CD4-positive, alpha-beta T cell treated with Interleukin-17A for 4 hours (primary cell): ENCODE data around the gene HACD2.
A peak's percentile ranks its signal among the peaks of the same experiment; 100 is the strongest.
"Not testable (repeated sequence)": the region's sequence is repeated elsewhere in the genome, so short reads cannot be mapped to it uniquely, and the experiment has no call there.

Experiments
- DNase-seq: peaks from one replicate; pipeline ENCODE4 v3.0.0-alpha.2; 2020; ENCODE audit warnings: mixed read lengths

Gene HACD2

GRCh38 chr3:123610331-123610730 is 25.5 kb upstream of the HACD2 start:
- DNase-seq: no peak

GRCh38 chr3:123609063-123609462 is 24.2 kb upstream of the HACD2 start:
- DNase-seq: no peak

GRCh38 chr3:123608263-123608937 is 23.5 kb upstream of the HACD2 start:
- no peak for DNase-seq

- DNase-seq: no peak
Measured at GRCh38 chr3:123606527-123606926, 21.7 kb upstream of the HACD2 start.

GRCh38 chr3:123605789-123606234 is 21.0 kb upstream of the HACD2 start:
- no peak for DNase-seq

- not testable (repeated sequence) for DNase-seq
Measured at GRCh38 chr3:123603153-123603552, 18.3 kb upstream of the HACD2 start.

- no peak for DNase-seq
Measured at GRCh38 chr3:123602325-123602724, 17.5 kb upstream of the HACD2 start.

- not testable (repeated sequence) for DNase-seq
Measured at GRCh38 chr3:123600863-123601262, 16.0 kb upstream of the HACD2 start.

- DNase-seq: no peak
Measured at GRCh38 chr3:123597561-123597960, 12.7 kb upstream of the HACD2 start.

GRCh38 chr3:123595396-123596180 is 10.7 kb upstream of the HACD2 start:
- DNase-seq: no peak

GRCh38 chr3:123593381-123593780 is 8.5 kb upstream of the HACD2 start:
- DNase-seq: no peak

GRCh38 chr3:123590685-123591450 is 6.0 kb upstream of the HACD2 start:
- DNase-seq: no peak

- DNase-seq: no peak
Measured at GRCh38 chr3:123587401-123587800, 2.5 kb upstream of the HACD2 start.

- no peak for DNase-seq
Measured at GRCh38 chr3:123586968-123587367, 2.1 kb upstream of the HACD2 start.

- peak; percentile 38 for DNase-seq
Measured at GRCh38 chr3:123586131-123586530, 1.3 kb upstream of the HACD2 start.

GRCh38 chr3:123584284-123584987 is 417 bp downstream of the HACD2 start:
- no peak for DNase-seq

GRCh38 chr3:123583561-123583960 is 1.3 kb downstream of the HACD2 start:
- DNase-seq: no peak

GRCh38 chr3:123582315-123582714 is 2.5 kb downstream of the HACD2 start:
- DNase-seq: no peak

GRCh38 chr3:123576122-123576521 is 8.7 kb downstream of the HACD2 start:
- DNase-seq: no peak

- no peak for DNase-seq
Measured at GRCh38 chr3:123571973-123572365, 12.9 kb downstream of the HACD2 start.

- DNase-seq: no peak
Measured at GRCh38 chr3:123571264-123571972, 13.4 kb downstream of the HACD2 start.

GRCh38 chr3:123568875-123569274 is 16.0 kb downstream of the HACD2 start:
- no peak for DNase-seq
